Fibroblast of peridontal ligament (primary cell): ENCODE results near the gene DHRS7B.
A peak's percentile ranks its signal among the peaks of the same experiment; 100 is the strongest.

Experiments used
- DNase-seq: peaks from one replicate; pipeline ENCODE4 v3.0.0-alpha.2; 2010; ENCODE audit errors: extremely low read depth

Gene DHRS7B

GRCh38 chr17:21239680-21240368 is 113.1 kb downstream of the DHRS7B start:
- DNase-seq: peak; percentile 36

- no peak for DNase-seq
Measured at GRCh38 chr17:21240369-21241055, 113.7 kb downstream of the DHRS7B start.
